MM.1S (cell line): ENCODE data around the gene NAA20.

Source experiments
- DNase-seq: peaks from one replicate; pipeline ENCODE4 v3.0.0-alpha.2; 2015
- H2AFZ ChIP-seq: fragments of 300-600 bp; sonication (generic); 2 replicates; pipeline ENCODE4 v1.6.0; 2016; ENCODE audit warnings: antibody characterized with exemption, low read length
- H3F3A ChIP-seq: fragments of 300-600 bp; sonication (generic); 2 replicates; pipeline ENCODE4 v1.6.1; 2016; ENCODE audit warnings: mild to moderate bottlenecking, antibody characterized with exemption, low read length, moderate library complexity, mixed read lengths; ENCODE audit not compliant: insufficient read depth
- H3K27ac ChIP-seq: fragments of 300-600 bp; sonication (generic); 2 replicates; pipeline ENCODE4 v1.5.1; 2016; ENCODE audit warnings: mild to moderate bottlenecking, low read length
- H3K27me3 ChIP-seq: fragments of 300-600 bp; sonication (generic); replicated peaks from 2 replicates; pipeline ENCODE4 v1.6.0; 2016; ENCODE audit warnings: low read length; ENCODE audit not compliant: insufficient read depth
- H3K36me3 ChIP-seq: fragments of 300-600 bp; sonication (generic); replicated peaks from 2 replicates; pipeline ENCODE4 v1.6.1; 2016; ENCODE audit warnings: mild to moderate bottlenecking, low read length, mixed read lengths; ENCODE audit not compliant: insufficient read depth
- H3K4me1 ChIP-seq: fragments of 300-600 bp; sonication (generic); 2 replicates; pipeline ENCODE4 v1.6.1; 2016; ENCODE audit warnings: low read length, mixed read lengths
- H3K4me2 ChIP-seq: fragments of 300-600 bp; sonication (generic); 2 replicates; pipeline ENCODE4 v1.6.0; 2016; ENCODE audit warnings: low read depth, low read length
- H3K4me3 ChIP-seq: fragments of 300-600 bp; sonication (generic); 2 replicates; pipeline ENCODE4 v1.5.1; 2016; ENCODE audit warnings: low read length, mixed read lengths
- H3K79me2 ChIP-seq: fragments of 300-600 bp; sonication (generic); 2 replicates; pipeline ENCODE4 v1.6.1; 2016; ENCODE audit warnings: mixed run types, low read length, mixed read lengths
- H3K9ac ChIP-seq: fragments of 300-600 bp; sonication (generic); 2 replicates; pipeline ENCODE4 v1.6.1; 2016; ENCODE audit warnings: low read length, mixed read lengths
- H3K9me2 ChIP-seq: fragments of 300-600 bp; sonication (generic); replicated peaks from 2 replicates; pipeline ENCODE4 v1.6.1; 2016; ENCODE audit warnings: mild to moderate bottlenecking, low read length, mixed read lengths; ENCODE audit not compliant: insufficient read depth
- H3K9me3 ChIP-seq: fragments of 300-600 bp; sonication (generic); replicated peaks from 2 replicates; pipeline ENCODE4 v1.6.1; 2016; ENCODE audit warnings: mild to moderate bottlenecking, low read length, mixed read lengths; ENCODE audit not compliant: insufficient read depth
- H4K20me1 ChIP-seq: fragments of 300-600 bp; sonication (generic); 2 replicates; pipeline ENCODE4 v1.6.1; 2016; ENCODE audit warnings: mild to moderate bottlenecking, low read length, moderate library complexity, mixed read lengths; ENCODE audit not compliant: insufficient read depth
- EZH2 ChIP-seq: fragments of 300-600 bp; sonication (generic); optimal IDR thresholded peaks from 2 replicates; pipeline ENCODE3; 2017; ENCODE audit warnings: low read depth, mild to moderate bottlenecking, antibody characterized with exemption, low read length, mixed read lengths
- EZH2phosphoT487 ChIP-seq: fragments of 300-600 bp; sonication (generic); IDR thresholded peaks from 2 replicates; pipeline ENCODE4 v1.6.1; 2018; ENCODE audit warnings: antibody characterized with exemption, low read length
- TF ChIP-seq, protein P1 (sequence below): fragments of 300-600 bp; sonication (generic); IDR thresholded peaks from 2 replicates; pipeline ENCODE4 v1.5.1; 2016; ENCODE audit warnings: antibody characterized with exemption, low read length, mixed read lengths

NAA20 gene

DNA sequence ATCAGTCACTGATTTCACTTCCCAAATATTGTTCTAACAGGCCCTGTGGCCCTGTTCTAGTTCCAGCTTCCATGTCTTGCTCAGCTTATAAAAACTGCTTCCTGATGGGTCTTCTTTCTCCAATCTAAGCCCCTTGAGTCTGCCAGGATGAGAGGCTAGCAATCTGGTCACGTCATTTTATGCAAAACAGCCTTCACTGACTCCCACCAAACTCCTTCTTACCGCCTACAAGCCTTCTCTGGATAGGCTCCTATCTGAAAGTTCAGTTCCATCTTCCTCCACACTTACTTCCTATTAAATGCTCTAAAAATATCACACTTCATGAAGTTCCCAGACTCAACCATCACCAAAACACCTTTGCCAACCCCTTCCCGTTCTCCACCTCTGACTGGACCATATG, 19.6 kb downstream of the NAA20 start:
- no peak overlapping the region for H3K4me3 ChIP-seq
- H3K36me3 ChIP-seq, result peaks cover 14% of the 10 kb centered on the region
- no peak overlapping the region for H3K27ac ChIP-seq
- TF ChIP-seq EZH2phosphoT487 (no peak), EZH2 (no peak)
- TF ChIP-seq, protein P1, sequence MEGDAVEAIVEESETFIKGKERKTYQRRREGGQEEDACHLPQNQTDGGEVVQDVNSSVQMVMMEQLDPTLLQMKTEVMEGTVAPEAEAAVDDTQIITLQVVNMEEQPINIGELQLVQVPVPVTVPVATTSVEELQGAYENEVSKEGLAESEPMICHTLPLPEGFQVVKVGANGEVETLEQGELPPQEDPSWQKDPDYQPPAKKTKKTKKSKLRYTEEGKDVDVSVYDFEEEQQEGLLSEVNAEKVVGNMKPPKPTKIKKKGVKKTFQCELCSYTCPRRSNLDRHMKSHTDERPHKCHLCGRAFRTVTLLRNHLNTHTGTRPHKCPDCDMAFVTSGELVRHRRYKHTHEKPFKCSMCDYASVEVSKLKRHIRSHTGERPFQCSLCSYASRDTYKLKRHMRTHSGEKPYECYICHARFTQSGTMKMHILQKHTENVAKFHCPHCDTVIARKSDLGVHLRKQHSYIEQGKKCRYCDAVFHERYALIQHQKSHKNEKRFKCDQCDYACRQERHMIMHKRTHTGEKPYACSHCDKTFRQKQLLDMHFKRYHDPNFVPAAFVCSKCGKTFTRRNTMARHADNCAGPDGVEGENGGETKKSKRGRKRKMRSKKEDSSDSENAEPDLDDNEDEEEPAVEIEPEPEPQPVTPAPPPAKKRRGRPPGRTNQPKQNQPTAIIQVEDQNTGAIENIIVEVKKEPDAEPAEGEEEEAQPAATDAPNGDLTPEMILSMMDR, result no peak
- H3K27me3 ChIP-seq, result no peaks in the 10 kb centered on the region
- DNase-seq, result no peak
- H3K79me2 ChIP-seq, result 0 out of 2 replicates have a peak, but pooled peaks cover 10% of the 10 kb centered on the region
- H3K9me2 ChIP-seq, result no peaks in the 10 kb centered on the region
- no peaks in the 10 kb centered on the region for H4K20me1 ChIP-seq
- H3K9ac ChIP-seq, result no peak overlapping the region
- no peaks in the 10 kb centered on the region for H3F3A ChIP-seq
- H2AFZ ChIP-seq, result no peak overlapping the region
- no peaks in the 10 kb centered on the region for H3K4me1 ChIP-seq
- no peak overlapping the region for H3K4me2 ChIP-seq
- no peaks in the 10 kb centered on the region for H3K9me3 ChIP-seq

DNA sequence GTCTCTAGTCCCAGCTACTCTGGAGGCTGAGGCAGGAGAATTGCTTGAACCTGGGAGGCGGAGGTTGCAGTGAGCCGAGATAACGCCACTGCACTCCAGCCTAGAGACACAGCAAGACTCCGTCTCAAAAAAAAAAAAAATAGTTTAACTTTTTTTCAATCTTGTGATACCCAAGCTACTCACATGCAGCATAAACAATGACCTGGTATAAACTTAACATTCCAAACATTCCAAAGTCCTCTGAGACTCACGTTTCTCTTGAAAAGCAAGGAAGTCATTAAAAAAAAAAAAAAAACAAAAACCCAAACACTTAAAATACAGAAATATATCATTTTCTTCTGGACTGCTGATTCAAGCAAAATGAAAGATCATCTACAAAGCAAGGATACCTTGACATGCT, 20.8 kb downstream of the NAA20 start:
- Histone ChIP-seq H3K4me3 (no peak overlapping the region), H3K27ac (no peak overlapping the region), H2AFZ (no peak overlapping the region), H3K9me2 (no peaks in the 10 kb centered on the region), H3K9me3 (no peaks in the 10 kb centered on the region), H3K4me2 (no peak overlapping the region), H4K20me1 (no peaks in the 10 kb centered on the region), H3K4me1 (no peaks in the 10 kb centered on the region), H3K36me3 (peaks cover 19% of the 10 kb centered on the region), H3K27me3 (no peaks in the 10 kb centered on the region), H3F3A (no peaks in the 10 kb centered on the region), H3K9ac (no peak overlapping the region), H3K79me2 (0 out of 2 replicates have a peak, but pooled peaks cover 5% of the 10 kb centered on the region)
- TF ChIP-seq, protein P1, result no peak
- TF ChIP-seq EZH2 (no peak), EZH2phosphoT487 (no peak)
- no peak for DNase-seq

DNA sequence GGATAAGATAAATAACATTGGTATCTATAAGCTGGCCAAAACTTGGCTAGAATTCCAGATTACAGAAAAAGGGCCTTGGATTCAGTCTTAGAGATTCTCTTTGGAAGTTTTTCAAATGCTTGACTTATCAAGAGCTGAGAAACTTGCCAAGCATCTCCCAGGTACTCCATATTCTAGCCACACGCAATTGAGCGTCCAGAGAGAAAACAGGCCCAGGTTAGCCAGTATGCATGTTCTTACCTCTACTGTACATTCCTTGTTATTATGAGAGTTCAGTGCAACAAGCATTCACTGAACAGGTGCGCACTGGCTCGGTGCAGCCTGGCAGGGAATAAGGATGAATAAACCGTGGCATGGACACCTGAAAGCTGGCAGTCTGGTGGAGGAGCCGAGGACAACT, 21.4 kb downstream of the NAA20 start:
- Histone ChIP-seq H3K9me3 (no peaks in the 10 kb centered on the region), H3K4me1 (no peaks in the 10 kb centered on the region), H3K27me3 (no peaks in the 10 kb centered on the region), H3K9me2 (no peaks in the 10 kb centered on the region), H3K4me2 (no peak overlapping the region), H3K4me3 (no peak overlapping the region), H3K27ac (no peak overlapping the region), H3K79me2 (no peaks in the 10 kb centered on the region), H3K9ac (no peak overlapping the region), H3K36me3 (peaks cover 21% of the 10 kb centered on the region), H4K20me1 (no peaks in the 10 kb centered on the region), H3F3A (no peaks in the 10 kb centered on the region), H2AFZ (no peak overlapping the region)
- no peak for TF ChIP-seq EZH2
- TF ChIP-seq, protein P1, result no peak
- TF ChIP-seq EZH2phosphoT487, result no peak
- no peak for DNase-seq
